Epithelial cell of proximal tubule (primary cell): ENCODE measurements around the gene CYP51A1. TPM values are rescaled to one million over a fixed set of nuclear protein-coding genes. Genes with fewer than 3 reads are reported as not detected.
"Not testable (repeated sequence)": the region's sequence is repeated elsewhere in the genome, so short reads cannot be mapped to it uniquely, and the experiment has no call there.

Experiments
- DNase-seq: peaks from one replicate; pipeline ENCODE4 v3.0.0-alpha.2; 2011; ENCODE audit warnings: low read depth
- H3K4me3 ChIP-seq: 2 replicates; pipeline ENCODE4 v1.5.1; 2011; ENCODE audit warnings: low read depth, mild to moderate bottlenecking, low read length
- total RNA-seq: library from RNA; depleted of rRNA; stranded (reverse); fragments of >200 nt; gene quantifications from 2 replicates; pipeline ENCODE4 v1.2.3, GENCODE V29; 2015
- TF ChIP-seq, protein P1 (sequence below): conservative IDR thresholded peaks from 2 replicates; pipeline ENCODE4 v1.5.1; 2012; ENCODE audit warnings: low read depth, mild to moderate bottlenecking, low read length

Gene CYP51A1
- total RNA-seq, 1 donor from 2014 or later = 74.8 TPM

DNA sequence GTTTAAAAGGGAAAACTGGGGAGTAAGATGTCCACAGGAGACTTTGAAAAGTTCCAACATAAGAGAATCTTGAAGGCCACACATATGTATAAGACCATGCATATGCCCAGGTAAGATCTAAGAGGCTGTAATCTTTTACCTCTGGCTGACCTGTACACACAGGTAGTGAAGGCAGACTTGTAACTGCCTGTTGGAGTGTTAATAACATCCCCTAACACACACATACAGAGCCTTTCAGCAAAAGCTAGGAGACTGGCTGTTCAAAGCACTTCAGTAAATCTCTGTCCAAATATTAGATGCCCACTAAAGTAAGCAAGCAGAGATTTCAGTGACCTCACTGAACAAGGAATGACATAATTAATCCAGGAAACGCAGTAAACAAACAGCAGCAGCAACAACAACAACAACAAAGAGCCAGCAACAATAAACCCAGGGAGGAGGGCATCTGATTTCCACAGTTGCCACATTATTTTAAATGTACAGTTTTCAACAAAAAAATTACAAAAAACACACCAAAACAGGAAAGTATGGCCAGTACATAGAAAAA lies 15.0 kb downstream of the CYP51A1 start:
- no peak overlapping the region for H3K4me3 ChIP-seq
- TF ChIP-seq, protein P1, sequence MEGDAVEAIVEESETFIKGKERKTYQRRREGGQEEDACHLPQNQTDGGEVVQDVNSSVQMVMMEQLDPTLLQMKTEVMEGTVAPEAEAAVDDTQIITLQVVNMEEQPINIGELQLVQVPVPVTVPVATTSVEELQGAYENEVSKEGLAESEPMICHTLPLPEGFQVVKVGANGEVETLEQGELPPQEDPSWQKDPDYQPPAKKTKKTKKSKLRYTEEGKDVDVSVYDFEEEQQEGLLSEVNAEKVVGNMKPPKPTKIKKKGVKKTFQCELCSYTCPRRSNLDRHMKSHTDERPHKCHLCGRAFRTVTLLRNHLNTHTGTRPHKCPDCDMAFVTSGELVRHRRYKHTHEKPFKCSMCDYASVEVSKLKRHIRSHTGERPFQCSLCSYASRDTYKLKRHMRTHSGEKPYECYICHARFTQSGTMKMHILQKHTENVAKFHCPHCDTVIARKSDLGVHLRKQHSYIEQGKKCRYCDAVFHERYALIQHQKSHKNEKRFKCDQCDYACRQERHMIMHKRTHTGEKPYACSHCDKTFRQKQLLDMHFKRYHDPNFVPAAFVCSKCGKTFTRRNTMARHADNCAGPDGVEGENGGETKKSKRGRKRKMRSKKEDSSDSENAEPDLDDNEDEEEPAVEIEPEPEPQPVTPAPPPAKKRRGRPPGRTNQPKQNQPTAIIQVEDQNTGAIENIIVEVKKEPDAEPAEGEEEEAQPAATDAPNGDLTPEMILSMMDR = no peak
- DNase-seq = no peak

DNA sequence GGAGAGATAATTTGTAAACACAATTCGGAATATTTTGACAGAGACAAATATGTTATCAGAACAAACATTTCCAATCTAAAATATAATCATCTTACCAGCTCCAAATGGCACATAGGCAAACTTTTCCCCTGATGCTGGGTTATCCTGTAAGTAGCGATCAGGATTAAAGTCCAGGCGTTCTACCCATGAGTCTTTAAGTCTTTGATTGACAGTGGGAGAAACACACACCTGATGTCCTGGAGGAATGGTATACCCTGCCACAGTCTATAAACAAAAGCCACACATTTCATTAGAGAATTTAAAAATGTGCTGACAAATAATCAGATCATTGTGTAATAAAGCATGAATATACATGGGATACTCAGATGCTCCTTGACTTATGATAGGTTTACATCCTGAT lies 17.3 kb downstream of the CYP51A1 start:
- TF ChIP-seq, protein P1 = no peak
- no peak for DNase-seq
- H3K4me3 ChIP-seq = no peak overlapping the region

GRCh38 chr7:92115821-92116220 lies 18.5 kb downstream of the CYP51A1 start:
- DNase-seq = no peak
- TF ChIP-seq, protein P1 = no peak
- no peak overlapping the region for H3K4me3 ChIP-seq

- DNase-seq = no peak
- TF ChIP-seq, protein P1 = no peak
- no peak overlapping the region for H3K4me3 ChIP-seq
Measured at GRCh38 chr7:92110857-92111256, 23.4 kb downstream of the CYP51A1 start.

DNA sequence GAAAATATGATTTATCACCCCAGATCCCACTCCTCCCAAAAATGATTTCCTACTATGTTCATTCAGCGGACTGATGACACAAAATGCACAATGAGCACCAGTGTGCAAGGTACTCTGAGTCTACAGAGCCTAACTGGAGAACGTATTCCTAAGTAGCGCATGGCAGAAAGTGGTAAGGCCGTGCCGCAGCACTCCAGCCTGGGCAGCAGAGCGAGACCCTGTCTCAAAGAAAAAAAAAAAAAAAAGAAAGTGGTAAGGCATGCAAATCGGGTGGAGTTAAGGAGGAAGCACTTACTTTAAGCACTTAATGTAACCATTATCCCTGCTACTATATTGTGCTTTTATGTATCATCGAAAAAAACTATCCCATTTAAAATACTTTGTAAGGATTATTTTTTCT lies 25.5 kb downstream of the CYP51A1 start:
- TF ChIP-seq, protein P1 = no peak
- DNase-seq = no peak
- H3K4me3 ChIP-seq = no peak overlapping the region

GRCh38 chr7:92102862-92103261 lies 31.4 kb downstream of the CYP51A1 start:
- DNase-seq, H3K4me3 ChIP-seq: not testable (repeated sequence)

- TF ChIP-seq, protein P1 = no peak
- H3K4me3 ChIP-seq = no peak overlapping the region
- DNase-seq = no peak
Measured at GRCh38 chr7:92100534-92100933, 33.7 kb downstream of the CYP51A1 start.

DNA sequence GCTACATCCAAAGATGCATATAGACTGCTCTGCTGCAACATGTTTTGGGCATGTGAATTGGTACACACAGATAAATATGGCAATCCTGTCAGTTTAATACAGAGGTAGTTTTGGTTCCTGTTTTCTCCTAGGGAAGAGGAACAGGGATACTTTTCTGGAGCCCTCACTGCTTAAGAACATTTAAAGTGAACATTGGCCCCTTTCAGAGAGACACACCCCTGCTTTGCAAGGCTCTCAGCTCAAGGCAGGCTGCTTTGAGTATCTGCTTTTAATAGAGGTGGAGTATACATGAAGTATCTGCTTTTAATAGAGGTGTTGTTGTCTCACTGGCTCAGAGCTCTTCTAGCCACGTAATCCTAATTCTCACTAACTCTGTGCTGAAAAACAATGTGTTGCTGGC lies 38.9 kb downstream of the CYP51A1 start:
- DNase-seq = no peak
- H3K4me3 ChIP-seq = no peak overlapping the region
- TF ChIP-seq, protein P1 = no peak
